GM19438 (cell line): ENCODE data around the gene GNG13.

Experiments
- ATAC-seq: cut with Tn5 transposase; IDR thresholded peaks from one replicate; pipeline ENCODE4 v1.9.1; 2021; ENCODE audit warnings: low read depth; ENCODE audit not compliant: unreplicated experiment

Gene GNG13

GRCh38 chr16:815861-816260, 15.3 kb upstream of the GNG13 start:
- no peak for ATAC-seq

GRCh38 chr16:814974-815373, 14.4 kb upstream of the GNG13 start:
- no peak for ATAC-seq

- no peak for ATAC-seq
Measured at GRCh38 chr16:813916-814412, 13.4 kb upstream of the GNG13 start.

- ATAC-seq, result no peak
Measured at GRCh38 chr16:813204-813915, 12.8 kb upstream of the GNG13 start.

GRCh38 chr16:808085-808386, 7.5 kb upstream of the GNG13 start:
- no peak for ATAC-seq

- peak; percentile 88 for ATAC-seq
Measured at GRCh38 chr16:807347-808084, 7.0 kb upstream of the GNG13 start.

- no peak for ATAC-seq
Measured at GRCh38 chr16:805474-805873, 4.9 kb upstream of the GNG13 start.

GRCh38 chr16:804193-805048, 3.9 kb upstream of the GNG13 start:
- ATAC-seq, result no peak

- no peak for ATAC-seq
Measured at GRCh38 chr16:803754-804080, 3.2 kb upstream of the GNG13 start.

GRCh38 chr16:802914-803753, 2.6 kb upstream of the GNG13 start:
- no peak for ATAC-seq

GRCh38 chr16:802461-802860, 1.9 kb upstream of the GNG13 start:
- no peak for ATAC-seq

GRCh38 chr16:801584-802363, 1.2 kb upstream of the GNG13 start:
- ATAC-seq, result no peak

GRCh38 chr16:800834-801511, 439 bp upstream of the GNG13 start:
- no peak for ATAC-seq

- ATAC-seq, result no peak
Measured at GRCh38 chr16:799111-799947, 1.2 kb downstream of the GNG13 start.

GRCh38 chr16:798666-799065, 1.9 kb downstream of the GNG13 start:
- no peak for ATAC-seq

- ATAC-seq, result no peak
Measured at GRCh38 chr16:797686-798085, 2.8 kb downstream of the GNG13 start.

- ATAC-seq, result no peak
Measured at GRCh38 chr16:797120-797420, 3.5 kb downstream of the GNG13 start.

GRCh38 chr16:796296-797119, 4.0 kb downstream of the GNG13 start:
- no peak for ATAC-seq
